Measurements from ENCODE around the gene IER3.

DNA sequence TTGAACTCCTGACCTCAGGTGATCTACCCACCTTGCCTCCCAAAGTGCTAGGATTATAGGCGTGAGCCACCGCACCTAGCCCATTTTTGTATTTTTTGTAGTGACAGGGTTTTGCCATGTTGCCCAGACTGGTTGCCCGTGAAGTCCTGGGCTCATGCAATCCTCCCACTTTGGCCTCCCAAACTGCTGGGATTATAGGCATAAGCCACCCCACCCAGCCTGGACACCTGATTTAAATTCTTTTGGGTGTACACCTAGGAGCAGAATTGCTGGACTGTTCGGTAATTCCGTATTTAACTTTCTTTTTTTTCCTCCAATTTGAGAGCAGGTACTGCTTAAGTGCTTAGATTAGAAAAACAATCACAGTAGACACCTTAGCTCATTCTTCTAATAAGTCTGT is 47.9 kb downstream of the IER3 start:
- TF ChIP-seq POLR2A (IDR thresholded peaks at IDR 0.05): no peak
- TF ChIP-seq, protein P1, sequence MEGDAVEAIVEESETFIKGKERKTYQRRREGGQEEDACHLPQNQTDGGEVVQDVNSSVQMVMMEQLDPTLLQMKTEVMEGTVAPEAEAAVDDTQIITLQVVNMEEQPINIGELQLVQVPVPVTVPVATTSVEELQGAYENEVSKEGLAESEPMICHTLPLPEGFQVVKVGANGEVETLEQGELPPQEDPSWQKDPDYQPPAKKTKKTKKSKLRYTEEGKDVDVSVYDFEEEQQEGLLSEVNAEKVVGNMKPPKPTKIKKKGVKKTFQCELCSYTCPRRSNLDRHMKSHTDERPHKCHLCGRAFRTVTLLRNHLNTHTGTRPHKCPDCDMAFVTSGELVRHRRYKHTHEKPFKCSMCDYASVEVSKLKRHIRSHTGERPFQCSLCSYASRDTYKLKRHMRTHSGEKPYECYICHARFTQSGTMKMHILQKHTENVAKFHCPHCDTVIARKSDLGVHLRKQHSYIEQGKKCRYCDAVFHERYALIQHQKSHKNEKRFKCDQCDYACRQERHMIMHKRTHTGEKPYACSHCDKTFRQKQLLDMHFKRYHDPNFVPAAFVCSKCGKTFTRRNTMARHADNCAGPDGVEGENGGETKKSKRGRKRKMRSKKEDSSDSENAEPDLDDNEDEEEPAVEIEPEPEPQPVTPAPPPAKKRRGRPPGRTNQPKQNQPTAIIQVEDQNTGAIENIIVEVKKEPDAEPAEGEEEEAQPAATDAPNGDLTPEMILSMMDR (IDR thresholded peaks at IDR 0.05): no peak
- TF ChIP-seq POLR2AphosphoS5 (IDR thresholded peaks at IDR 0.05): no peak

Data from sigmoid colon (tissue), 4 donors.